LNCAP (cell line): ENCODE data around the gene SFXN4.

Experiments used
- CTCF ChIP-seq: fragments of 450-650 bp; IDR thresholded peaks from 2 replicates; pipeline ENCODE4 v1.5.1; 2017; ENCODE audit warnings: mild to moderate bottlenecking

The SFXN4 gene

GRCh38 chr10:119118231-119118630, 47.3 kb downstream of the SFXN4 start:
- no peak for TF ChIP-seq CTCF

- TF ChIP-seq CTCF = no peak
These were observed 49.1 kb downstream of the SFXN4 start for GRCh38 chr10:119116326-119116951.

GRCh38 chr10:119115926-119116325, 49.6 kb downstream of the SFXN4 start:
- TF ChIP-seq CTCF = no peak

- no peak for TF ChIP-seq CTCF
These were observed 51.5 kb downstream of the SFXN4 start for GRCh38 chr10:119113751-119114732.

GRCh38 chr10:119112056-119112455, 53.5 kb downstream of the SFXN4 start:
- no peak for TF ChIP-seq CTCF

- TF ChIP-seq CTCF = no peak
These were observed 60.4 kb downstream of the SFXN4 start for GRCh38 chr10:119105155-119105554.

- no peak for TF ChIP-seq CTCF
These were observed 60.9 kb downstream of the SFXN4 start for GRCh38 chr10:119104654-119105015.
